ENCODE results near the gene SLC9C2. TPM values are rescaled to one million over a fixed set of nuclear protein-coding genes. Genes with fewer than 3 reads are reported as not detected.
A peak's percentile ranks its signal among the peaks of the same experiment; 100 is the strongest.
"Not testable (repeated sequence)": the region's sequence is repeated elsewhere in the genome, so short reads cannot be mapped to it uniquely, and the experiment has no call there.

Gene SLC9C2
- total RNA-seq, 1 donor from 2014 or later = not detected

GRCh38 chr1:173581383-173582079, 21.3 kb downstream of the SLC9C2 start:
- no peak for DNase-seq (ENCODE audit: low read depth in 2 of 2)

GRCh38 chr1:173580658-173581057, 22.2 kb downstream of the SLC9C2 start:
- DNase-seq (ENCODE audit: low read depth in 2 of 2) = no peak

- DNase-seq (ENCODE audit: low read depth in 2 of 2) = no peak
Measured at GRCh38 chr1:173580071-173580470, 22.8 kb downstream of the SLC9C2 start.

- DNase-seq (ENCODE audit: low read depth in 2 of 2) = no peak
Measured at GRCh38 chr1:173573596-173573995, 29.3 kb downstream of the SLC9C2 start.

DNA sequence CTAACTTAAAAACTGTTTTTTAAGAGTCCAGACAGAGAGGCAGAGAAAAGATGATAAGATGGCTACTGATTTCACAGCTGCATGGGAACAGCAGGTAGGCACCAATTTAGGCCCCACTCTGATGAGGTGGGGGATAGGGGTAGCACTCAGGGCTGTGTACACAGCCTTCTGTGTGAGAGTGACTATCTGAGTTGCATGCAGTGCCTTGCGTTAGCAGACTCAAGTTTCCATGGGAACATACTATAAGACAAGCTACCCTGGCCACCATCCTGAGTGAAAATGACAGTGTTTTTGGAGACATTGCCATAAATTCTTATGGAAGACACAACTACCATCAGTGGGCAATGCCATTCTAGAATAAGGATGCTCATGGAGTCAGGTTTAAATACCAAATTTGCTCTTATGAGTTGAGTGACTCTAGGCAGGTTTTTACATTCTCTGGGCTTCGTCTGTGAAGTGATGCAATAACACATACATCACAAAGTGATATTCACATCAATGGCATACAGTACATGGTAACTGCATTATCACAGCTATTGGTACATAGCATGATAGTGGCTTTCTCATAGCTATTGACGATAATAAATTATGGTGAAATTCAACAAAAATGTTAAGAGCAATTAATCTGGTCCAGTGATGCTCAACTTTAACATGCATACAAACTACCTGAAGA, 30.5 kb downstream of the SLC9C2 start:
- no peak for DNase-seq (ENCODE audit: low read depth in 2 of 2)

- DNase-seq (ENCODE audit: low read depth in 2 of 2) = no peak
Measured at GRCh38 chr1:173570370-173571007, 32.4 kb downstream of the SLC9C2 start.

DNA sequence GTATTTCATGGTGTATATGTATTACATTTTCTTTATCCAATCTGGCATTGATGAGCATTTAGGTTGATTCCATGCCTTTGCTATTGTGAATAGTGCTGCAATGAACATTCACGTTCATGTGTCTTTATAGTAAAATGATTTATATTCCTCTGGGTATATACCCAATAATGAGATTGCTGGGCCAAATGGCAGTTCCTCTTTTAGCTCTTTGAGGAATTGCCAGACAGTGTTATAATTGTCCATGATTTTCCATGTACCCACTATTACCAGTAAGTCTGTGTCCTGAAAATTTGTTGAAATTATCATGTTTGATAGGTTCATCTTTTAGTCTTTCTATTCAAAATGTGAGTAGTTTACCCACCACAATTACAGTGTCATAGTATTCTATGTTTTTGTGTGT, 34.4 kb downstream of the SLC9C2 start:
- no peak for DNase-seq (ENCODE audit: low read depth in 2 of 2)

GRCh38 chr1:173563846-173564245, 39.0 kb downstream of the SLC9C2 start:
- not testable (repeated sequence) for DNase-seq (ENCODE audit: low read depth in 2 of 2)

DNA sequence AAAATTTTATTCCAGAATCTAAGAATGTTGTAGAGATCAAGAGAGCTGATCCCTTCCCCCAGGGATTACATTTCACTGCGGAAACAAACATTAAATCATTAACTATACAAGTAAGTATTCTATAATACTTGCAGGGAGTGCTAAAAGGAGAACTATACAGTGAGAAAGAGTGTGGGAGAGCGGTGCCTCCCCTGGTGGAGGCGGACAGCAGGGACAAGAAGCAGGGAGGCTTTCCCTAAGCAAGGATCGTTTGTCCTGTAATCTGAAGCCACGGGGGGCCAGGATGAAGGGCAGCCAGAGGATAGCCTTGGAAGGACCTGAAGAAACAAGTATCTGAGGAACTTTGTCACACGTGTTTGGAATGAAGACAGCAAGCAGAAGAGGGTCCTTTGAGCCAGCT, 40.1 kb downstream of the SLC9C2 start:
- DNase-seq (ENCODE audit: low read depth in 2 of 2) = no peak

DNA sequence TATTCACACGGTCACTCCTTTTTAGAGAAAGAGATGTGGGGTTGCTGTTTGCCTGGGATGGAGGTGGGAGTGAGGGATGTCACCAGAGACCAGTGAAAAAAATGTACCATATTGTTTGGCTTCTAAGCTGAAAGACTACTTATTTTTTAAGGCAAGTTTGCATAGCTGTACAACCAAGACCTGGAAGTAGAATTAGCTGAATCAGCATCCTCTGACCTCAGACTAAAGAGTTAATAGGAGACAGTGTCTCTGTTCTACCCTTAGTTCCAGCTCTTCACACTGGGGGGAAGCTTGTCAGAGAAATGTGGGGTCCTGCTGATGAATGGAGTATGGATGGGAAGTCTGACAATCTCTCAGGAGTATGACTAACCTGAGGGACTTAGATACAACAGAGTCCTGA, 41.6 kb downstream of the SLC9C2 start:
- DNase-seq (ENCODE audit: low read depth in 2 of 2) = no peak

DNA sequence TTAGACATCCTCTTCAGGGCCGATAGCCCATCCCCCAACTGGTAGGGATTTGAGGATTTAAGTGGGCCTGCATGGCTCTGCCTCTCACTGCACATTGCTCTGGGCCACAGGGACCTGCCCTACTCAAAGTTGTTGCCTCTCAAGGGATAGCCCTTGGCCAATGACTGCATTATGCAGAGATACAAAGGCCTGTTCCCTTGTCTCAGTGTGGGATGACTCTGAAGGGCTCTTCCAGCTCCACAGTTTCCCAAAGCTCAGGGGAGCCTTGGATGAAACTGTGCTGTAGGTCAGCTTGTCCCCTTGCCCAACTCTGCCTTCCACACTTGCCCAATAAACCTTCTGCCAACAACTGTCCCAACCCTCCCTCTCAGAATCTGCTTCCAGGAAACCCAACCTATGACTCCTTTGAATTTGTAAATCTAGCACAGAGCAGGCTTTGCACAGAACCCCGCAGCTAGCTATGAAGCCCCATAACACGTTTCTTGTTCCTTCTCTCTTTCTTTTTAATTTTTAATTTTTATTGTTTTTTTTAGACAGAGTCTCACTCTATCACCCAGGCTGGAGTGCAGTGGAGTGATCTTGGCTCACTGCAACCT, 42.5 kb downstream of the SLC9C2 start:
- no peak for DNase-seq (ENCODE audit: low read depth in 2 of 2)

GRCh38 chr1:173555651-173556305, 47.1 kb downstream of the SLC9C2 start:
- no peak for DNase-seq (ENCODE audit: low read depth in 2 of 2)

DNA sequence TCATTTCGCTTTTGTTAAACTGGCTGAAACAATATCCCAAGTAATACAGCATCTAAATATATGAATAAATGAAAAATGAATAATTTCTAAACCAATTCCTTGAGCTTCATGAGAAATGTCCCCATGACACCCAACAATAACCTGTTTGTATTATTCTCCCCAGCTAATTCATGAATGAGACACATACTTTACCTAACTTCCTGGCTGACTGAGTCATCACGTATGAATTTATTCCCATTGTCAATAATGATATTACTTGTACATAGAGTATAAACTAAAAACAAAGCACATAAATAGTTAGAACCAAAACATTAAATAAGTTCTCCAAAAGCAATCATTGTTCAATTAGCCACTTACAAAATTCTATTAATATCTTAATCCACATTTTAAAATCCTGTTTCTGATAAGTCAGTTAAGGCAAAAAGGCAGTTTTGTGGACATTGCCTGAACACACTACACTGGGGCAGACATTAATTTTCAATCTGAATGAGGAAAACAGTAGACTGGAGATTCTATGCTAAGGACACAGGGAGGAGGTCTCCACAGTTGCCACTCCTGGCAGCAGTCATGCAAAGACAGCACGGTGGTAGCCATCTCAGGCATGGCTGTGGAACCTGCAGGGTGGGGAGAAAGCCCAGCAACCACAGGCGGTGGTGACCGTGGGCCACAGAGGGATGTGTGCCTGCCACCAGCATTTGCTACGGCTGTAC, 48.2 kb downstream of the SLC9C2 start:
- peak; percentile 38 to 62 for DNase-seq (ENCODE audit: low read depth in 2 of 2)

DNA sequence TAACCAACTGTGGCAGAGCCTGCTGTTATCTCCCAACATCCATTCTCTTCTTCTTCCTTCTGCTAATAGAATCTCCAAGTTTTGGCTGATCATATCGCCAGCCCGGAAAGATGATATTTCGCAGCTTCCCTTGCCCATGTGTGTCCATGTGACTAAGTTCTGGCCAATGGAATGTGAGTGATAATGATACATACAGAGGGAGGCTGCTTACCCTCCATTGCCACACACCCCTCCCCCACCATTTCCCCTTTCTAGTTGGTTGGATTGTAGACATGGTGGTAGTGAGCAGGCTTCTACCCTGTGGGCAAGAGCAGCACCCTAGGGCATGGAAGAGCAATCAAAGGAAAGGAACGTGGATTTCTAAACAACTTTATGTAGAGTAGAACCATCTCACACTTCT, 48.8 kb downstream of the SLC9C2 start:
- DNase-seq (ENCODE audit: low read depth in 2 of 2) = no peak

DNA sequence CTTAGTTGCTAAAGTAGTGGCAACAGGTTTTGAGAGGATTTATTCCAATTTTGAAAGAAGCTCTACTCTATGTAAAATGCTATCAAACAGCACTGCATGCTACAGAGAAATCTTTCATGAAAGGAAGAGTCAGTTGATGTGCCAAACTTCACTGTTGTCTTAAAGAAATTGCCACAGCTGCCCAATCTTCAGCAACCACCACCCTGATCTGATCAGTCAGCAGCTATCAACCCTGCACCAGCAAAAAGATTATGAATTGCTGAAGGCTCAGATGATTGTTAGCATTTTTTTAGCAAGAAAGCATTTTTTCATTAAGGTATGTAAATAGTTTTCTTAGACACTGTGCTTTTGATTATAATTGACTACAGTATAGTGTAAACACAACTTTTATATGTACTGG, 49.6 kb downstream of the SLC9C2 start:
- DNase-seq (ENCODE audit: low read depth in 2 of 2) = no peak

DNA sequence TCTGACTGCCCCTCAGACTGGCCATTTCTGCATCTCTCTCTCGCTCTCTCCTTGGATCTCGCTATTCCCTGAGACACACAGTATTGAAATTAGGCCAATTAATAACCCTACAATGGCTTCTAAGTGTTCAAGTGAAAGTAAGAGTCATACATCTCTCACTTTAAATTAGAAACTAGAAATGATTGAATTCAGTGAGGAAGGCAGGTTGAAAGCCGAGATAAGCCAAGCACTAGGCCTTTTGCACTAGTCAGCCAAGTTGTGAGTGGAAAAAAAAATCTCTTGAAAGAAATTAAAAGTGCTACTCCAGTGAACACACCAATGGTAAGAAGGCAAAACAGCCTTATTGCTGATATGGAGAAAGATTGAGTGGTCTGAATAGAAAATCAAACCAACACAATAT, 51.2 kb downstream of the SLC9C2 start:
- no peak for DNase-seq (ENCODE audit: low read depth in 2 of 2)

DNA sequence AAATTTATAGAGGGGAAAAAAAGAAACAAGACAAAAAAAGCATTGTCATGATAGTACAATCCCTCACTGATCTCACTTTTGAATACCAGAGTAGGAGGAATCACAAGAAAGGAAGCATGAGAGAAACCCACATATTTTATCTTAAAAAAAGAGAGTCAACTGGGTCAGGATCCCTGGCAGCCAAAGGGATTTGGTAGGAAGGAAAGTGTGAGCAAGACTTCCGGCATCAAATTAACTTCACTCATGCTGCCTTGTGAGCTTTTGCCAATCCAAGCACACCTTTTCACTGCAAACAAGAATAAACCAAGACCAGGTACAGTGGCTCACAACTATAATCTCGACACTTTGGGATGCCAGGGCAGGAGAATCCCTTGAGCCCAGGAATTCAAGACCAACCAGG, 53.1 kb downstream of the SLC9C2 start:
- DNase-seq (ENCODE audit: low read depth in 2 of 2) = peak in 1 of 2 donors; percentile 78

GRCh38 chr1:173545688-173546087, 57.2 kb downstream of the SLC9C2 start:
- no peak for DNase-seq (ENCODE audit: low read depth in 2 of 2)

DNA sequence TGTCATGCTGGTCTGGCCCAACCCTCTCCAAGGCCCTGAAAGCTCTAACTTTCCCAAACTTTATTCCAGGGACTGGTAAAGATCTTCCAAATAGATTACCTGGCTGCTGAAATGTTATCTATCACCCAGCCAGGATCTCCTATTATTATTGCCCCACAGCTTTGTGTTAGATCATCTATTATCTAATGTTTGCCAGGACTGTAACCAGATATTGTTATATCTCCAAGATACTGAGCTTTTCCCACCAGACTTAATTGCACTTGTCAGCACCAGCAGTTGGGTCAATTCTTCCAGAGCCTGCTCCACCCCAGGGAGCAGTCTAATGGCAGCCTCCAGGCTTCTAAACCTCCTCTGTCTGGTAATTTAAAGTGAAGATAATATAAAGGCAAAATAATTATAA, 66.6 kb downstream of the SLC9C2 start:
- DNase-seq (ENCODE audit: low read depth in 2 of 2) = no peak

GRCh38 chr1:173532237-173532636, 70.6 kb downstream of the SLC9C2 start:
- no peak for DNase-seq (ENCODE audit: low read depth in 2 of 2)
